NCI-H345 treated with DMSO at 0.1 percent for 48 hours (cell line): Measurements from ENCODE around the gene SLC35D2.
A peak's percentile ranks its signal among the peaks of the same experiment; 100 is the strongest.
"Not testable (repeated sequence)": the region's sequence is repeated elsewhere in the genome, so short reads cannot be mapped to it uniquely, and the experiment has no call there.

ENCODE experiments used
- DNase-seq: peaks from one replicate; lab custom pipeline; 2025; ENCODE audit not compliant: unreplicated experiment; lab: John Stamatoyannopoulos, UW

Gene SLC35D2

DNA sequence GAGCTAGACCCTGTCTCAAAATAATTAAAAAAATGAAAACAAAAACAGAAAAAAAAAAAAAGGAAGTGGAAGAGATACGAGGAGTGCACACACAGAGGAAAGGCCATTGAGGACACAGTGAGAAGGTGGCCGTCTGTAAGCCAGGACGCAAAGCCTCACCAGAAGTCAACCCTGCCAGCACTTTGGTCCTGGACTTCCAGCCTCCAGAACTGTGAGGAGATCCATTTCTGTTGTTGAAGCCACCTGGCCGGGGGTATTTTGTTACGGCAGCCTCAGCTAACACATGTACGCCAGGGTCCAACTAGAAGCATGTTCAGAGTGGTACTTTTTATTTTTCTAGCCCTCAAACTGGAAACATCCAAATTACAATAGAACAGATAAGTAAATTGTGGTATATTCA lies 21.8 kb downstream of the SLC35D2 start:
- DNase-seq: no peak

DNA sequence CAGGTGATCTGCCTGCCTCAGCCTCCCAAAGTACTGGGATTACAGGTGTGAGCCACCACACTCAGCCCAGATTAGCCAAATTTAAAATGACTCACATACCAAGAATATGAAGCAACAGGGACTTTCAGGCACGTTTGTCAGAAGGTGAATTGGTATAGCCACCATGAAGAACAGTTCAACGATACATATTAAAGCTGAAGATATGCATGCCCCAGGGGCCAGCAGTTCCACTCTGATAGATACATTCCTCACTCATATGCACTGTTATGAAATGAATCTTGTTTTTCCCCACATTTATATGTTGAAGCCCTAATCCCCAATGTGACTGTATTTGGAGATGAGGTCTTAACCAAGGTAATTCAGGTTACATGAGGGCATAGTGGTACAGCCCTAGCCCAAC lies 22.5 kb downstream of the SLC35D2 start:
- DNase-seq: no peak

DNA sequence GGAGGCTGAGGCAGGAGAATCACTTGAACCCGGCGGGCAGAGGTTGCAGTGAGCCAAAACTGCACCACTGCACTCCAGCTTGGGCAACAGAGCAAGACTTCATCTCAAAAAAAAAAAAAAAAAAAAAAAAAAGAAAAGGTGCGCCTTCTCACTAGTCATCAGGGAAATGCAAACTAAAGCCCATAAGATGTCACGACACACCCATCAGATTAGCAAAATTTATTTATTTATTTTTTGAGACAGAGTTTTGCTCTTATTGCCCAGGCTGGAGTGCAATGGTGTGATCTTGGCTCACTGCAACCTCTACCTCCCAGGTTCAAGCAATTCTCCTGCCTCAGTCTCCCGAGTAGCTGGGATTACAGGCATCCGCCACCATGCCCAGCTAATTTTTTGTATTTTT lies 23.0 kb downstream of the SLC35D2 start:
- not testable (repeated sequence) for DNase-seq

DNA sequence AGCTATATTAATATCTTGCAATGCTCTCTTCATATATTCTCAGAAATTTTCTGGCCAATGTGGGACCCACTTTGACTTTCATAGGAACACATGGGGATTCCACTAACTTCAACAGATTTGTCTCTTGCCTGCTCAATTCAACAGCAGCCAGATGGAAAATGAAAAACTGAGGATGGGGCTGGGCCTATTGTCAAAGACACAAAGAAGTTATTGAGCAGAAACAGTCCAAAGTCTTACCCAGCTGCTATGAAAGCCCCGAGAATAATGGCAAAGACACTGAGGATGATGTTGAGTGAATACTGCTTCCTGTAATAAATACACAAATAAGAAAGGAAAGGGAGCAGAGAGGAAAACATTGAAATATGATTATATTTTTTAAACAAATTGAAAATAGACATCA lies 32.6 kb downstream of the SLC35D2 start:
- DNase-seq: no peak

DNA sequence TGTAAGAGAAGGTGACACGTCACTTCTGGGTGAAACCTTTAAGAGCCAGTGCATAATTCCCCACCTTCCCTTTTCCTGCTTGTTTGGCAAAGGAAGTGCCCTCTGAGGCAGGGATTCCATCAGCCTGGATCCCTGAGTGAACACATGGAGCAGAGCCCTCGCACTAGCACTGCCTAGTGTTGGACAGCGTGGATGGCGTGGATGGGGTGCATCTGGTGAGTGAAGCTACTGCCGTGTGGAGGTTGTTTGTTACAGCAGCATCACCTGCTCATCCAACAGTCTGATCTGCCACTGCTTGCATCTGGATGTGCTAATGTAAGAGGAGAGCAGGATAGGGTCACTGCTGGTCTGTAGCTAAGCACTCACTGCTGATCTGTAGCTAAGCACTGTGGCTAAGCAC lies 35.2 kb downstream of the SLC35D2 start:
- no peak for DNase-seq

DNA sequence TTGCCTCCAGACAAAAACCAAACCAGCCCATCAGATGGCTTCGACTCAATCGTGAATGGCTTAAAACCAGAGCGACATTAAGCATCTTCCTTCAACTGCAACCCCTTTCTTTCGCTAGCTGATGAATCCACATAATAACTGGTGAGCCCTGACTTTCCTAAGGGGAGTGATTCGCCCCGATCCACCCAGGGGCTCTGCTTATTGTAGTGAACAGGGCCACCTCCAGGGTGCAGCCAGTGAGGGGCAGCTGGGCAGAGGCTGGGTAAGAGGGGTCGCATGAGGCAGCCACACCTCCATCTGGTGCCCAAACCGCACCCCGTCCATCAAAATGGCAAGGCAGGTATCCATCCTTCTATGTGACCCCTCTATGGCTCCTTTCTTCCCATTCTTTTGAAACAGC lies 38.0 kb downstream of the SLC35D2 start:
- DNase-seq: no peak

DNA sequence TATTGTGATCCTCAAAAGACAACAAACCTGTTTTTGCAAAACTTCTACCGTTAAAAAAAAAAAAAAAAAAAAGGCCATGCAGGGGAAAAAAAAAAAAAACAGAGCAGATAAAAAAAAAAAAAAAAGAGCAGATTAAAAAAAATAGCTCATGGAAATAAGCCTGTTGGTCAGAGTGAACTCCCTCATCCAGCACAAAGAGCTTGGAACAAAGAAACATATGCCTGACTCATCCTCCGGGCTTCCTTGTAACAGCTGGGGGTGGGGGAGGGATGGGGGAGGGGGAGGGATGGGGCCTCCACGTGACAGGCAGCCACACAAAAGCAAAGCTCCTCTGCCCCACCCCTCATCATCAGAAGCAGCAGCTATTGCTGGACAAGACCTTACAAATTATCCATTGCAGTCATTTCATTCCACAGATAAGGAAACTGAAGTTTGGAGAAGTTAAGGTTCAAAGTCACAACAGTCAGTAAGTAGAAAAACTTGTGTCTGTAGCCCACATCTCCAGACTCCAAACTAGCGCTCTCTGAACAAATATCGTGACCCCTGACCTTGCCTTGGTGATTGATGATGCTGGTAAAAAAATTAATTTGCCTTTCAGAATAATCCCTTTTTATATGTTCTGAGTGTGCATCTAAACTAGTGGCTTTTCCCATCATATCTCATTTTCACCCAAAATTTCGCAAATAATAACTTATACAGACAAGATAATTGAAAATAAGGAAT lies 38.9 kb downstream of the SLC35D2 start:
- DNase-seq: peak; percentile 29

DNA sequence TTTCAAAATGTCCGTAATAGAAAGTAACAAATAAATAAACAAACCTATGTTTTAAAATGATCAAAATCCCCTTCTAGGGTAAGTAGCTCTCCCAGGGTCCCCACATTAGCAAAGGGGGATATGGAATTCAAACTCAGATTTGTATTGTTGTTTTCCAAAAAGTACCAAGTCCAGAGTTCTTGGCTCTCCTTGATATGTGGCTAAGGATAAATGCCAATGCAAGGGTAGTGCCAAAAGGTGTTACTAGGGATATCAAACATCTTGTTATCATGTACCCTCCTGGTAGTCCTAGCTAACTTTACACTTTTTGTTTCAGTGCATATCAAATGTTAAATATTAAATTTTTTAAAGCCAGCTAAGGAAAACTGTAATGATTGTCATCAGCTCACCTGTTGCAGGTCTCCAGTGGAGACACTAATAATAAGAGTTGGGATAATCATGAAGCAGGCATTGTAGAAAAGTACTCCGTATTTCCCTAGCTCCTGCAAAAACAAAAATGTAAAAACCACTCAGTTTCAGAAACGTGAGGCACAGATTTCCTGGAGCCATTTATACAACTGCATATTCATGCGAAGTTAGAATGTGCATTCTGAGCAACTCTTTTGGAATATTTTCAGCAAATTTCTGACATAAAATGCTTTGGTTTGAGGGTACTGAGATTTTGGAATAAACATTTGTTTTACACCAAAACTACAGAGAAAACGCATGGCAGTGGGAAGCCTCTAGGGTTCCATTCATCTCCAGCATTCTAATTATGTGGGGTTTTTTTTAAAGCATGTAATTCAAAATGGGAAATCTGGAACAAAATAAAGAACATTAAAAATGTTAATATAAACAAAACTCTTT lies 39.8 kb downstream of the SLC35D2 start:
- DNase-seq: no peak

DNA sequence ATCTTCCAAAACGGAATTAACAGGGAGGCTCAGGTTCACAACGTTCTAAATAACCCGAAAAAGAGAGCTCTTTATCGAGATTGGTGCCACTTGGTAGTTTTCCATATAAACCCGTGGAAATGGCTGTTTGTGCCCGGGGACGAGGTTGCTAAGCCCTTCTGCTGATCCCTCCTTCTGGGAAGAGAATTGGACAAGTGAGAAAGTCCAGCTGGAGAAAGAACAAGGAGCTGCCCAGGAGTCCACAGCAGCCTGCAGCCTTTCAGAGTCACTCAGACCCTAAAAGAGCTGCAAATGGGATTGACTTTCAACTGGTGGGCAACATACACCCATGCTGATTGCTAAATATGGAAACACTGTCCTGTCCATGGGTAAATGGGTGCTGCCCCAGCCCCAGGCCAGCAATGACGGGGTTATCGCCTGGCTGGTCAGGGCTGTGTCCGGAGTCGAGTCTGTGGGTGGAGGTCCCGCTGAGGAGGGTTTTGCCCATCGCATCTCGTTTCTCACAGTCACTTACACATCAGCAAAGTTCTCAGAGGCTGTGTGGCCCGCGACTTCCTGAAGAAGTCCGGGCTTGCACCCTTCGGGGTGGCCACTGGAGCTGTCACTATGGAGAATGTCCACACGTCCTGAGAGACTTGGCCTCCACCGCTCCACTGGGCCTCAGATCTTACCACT lies 40.8 kb downstream of the SLC35D2 start:
- no peak for DNase-seq

DNA sequence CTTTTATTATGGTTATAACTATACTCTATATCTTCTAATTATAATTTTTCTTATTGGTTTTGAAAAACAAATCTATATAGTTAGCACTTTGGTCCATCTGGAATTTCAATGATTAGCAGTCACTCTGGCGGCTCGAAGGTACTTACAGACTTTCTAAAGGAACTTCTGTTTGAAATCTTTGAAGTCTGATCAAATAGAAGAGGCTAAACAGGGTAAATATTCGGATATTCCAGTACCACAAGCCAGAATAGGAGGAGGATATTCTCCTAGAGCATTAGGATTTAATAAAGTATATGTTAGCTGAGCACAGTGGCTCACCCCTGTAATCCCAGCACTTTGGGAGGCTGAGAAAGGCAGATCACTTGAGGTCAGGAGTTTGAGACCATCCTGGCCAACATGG lies 42.8 kb downstream of the SLC35D2 start:
- DNase-seq: no peak

DNA sequence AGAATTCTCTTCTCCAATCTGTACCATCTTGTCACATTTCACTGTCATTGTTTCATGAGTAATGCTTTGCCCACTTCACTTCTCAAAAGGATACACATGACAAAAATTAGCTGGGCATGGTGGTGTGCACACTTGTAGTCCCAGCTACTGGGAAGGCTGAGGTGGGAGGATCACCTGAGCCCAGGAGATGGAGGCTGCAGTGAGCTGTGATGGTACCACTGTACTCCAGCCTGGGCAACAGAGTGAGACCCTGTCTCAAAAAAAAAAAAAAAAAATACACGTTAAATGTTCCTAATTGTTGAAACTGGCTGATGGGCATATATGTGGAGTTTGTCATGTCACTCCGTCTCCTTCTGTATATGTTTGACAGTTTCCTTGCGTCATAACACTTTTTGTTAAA lies 45.2 kb downstream of the SLC35D2 start:
- no peak for DNase-seq

DNA sequence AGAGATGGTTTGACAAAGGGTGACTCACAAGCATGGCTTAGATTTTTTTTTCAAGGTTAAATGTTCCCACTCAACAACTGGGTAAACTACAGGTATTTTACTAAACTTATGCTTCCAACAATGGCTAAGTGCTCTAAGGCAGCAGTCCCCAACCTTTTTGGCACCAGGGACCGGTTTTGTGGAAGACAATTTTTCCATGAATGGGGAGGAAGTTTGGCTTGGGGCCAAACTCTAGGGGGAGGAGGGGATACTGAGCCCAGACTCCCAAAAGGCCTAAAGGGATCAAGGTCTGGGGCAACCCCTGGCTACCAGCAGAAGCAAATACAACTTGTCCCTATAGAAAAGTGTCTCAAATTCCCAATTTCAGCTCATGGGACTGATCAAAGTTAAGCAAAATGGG lies 49.6 kb downstream of the SLC35D2 start:
- no peak for DNase-seq

DNA sequence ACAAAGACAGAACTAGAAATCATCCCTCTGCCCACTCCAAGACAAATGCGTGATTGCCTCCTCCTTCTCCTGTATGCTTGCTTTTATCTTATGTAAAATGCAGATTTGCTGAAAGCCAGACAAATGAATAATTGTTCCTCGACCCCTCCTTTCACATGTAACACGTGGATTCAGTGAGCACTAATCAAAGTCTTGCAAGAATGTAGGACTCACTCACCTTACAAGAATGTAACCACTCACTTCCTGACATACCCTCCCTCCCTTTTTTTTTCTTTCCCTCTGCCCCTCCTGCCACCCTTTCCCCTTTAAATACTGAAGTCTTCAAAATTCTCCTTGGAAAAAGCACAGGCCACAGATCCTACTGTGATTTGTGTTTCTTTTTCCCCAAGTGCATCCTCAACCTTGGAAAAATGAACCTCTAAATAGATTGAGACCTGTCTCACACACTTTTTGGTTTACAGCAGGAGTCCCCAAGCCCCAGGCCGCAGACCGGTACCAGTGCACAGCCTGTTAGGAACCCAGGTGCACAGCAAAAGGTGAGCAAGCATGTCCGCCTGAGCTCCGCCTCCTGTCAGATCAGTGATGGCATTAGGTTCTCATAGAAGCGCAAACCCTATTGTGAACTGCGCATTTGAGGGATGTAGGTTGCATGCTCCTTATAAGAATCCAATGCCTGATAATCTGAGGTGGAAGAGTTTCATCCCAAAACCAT lies 52.1 kb downstream of the SLC35D2 start:
- DNase-seq: no peak

DNA sequence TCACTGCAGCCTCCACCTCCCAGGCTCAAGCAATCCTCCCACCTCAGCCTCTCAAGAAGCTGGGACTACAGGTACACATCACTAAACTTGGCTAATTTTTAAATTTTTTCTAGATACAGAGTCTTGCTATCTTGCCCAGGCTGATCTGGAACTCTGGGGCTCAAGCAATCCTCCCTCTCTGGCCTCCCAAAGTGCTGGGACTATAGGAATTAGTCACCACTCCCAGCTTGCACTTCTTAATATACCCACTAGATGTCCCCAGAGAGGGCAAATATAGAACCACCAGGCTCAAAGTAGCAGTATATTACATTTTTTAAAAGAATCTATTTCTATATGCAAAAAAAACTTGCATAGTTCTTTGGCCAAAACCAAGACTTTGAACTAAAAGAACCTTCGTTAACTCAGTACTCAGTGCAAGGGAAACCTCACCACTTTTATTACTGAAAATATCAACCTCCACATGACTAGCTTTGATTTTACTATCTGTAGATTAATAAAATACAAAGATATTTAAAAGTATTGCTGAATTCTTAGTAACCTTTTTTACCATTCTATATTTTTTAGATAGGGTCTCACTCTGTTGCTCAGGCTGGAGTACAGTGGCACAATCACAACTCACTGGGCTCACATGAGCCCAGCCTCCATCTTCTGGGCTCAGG lies 55.7 kb downstream of the SLC35D2 start:
- DNase-seq: no peak

DNA sequence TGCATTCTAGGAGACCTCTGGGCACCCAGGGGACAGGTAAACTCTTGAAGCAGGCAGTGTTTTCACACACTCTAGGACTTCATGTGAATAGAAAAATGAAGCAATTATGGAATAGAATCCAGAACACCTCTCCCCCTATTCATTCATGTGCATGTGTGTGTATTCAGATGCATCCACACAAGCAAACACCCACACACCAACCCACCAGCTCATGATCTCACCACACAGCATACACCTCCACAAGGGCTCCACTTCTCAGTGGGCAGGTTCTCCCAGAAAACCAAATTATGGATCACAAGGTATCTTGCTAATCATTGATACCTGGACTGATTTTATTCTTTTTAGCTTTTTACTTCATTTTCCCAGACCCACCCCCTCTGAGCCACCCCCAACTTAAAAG lies 60.3 kb downstream of the SLC35D2 start:
- no peak for DNase-seq

DNA sequence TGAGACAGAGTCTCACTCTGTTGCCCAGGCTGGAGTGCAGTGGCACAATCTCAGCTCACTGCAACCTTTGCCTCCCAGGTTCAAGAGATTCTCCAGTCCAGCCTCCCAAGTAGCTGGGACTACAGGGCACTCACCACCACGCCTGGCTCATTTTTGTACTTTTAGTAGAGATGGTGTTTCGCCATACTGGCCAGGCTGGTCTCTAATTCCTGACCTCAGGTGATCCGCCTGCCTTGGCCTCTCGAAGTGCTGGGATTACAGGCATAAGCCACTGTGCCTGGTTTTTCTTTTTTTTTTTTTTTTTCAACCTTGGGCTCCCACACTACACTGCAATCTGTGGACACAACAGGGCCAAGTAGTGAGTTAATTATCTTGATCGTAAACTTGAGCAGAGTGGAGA lies 60.8 kb downstream of the SLC35D2 start:
- not testable (repeated sequence) for DNase-seq

DNA sequence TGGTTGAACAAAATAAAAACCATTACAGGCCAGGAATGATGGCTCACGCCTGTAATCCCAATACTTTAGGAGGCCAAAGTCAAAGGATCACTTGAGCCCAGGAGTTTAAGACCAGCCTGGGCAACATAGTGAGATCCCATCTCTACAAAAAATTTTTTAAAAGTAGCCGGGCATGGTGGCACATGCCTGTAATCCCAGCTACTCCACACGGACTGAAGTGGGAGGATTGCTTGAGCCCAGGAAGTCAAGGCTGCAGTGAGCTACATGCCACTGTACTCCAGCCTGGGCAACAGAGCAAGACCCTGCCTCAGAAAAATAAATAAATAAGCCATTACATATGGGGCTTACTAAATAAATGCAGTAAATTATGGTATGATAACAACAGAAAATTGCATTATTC lies 61.3 kb downstream of the SLC35D2 start:
- not testable (repeated sequence) for DNase-seq

DNA sequence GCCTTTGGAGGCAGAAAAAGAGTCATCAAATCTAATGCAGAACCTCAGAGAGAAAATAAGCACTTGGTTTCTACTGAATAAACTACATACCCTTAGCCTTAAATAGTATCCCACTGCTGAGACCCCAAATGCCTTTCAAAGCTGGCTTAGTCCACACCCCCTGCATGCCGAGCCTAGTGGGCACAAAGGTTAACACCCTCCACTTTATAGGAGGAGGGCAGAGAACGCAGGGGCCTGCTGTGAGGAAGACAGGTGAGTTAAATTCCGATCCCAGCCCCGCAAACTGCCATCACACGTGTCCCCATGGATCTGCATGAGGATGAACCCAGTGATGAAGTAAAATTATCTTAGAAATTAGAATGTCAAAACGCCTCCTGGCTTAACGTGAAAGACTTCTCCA lies 62.0 kb downstream of the SLC35D2 start:
- DNase-seq: no peak

DNA sequence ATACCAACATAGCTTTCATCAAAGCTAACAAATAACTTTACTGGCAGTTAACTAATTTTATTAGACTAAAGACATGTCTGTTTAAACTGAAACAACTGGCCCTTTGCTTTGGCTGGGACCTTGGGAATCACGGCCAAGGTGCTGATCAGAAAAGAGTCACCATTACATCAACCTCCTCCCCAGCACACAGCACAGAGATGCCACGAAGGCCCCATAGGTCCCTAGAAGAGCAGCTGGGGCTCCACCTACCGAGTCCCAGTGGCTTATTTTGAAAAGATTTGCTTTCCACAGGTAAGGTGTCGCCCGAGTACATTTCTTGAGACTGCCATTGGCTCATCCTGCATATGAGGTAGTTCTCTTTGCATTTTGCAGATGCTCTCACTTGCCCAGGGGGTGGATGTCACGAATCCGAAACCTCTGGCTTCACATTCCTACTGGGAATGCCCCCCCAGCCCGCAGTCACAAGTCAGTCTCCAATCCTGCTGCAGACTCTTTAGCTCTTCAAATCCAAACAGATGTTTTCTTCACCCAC lies 62.7 kb downstream of the SLC35D2 start:
- DNase-seq: no peak

DNA sequence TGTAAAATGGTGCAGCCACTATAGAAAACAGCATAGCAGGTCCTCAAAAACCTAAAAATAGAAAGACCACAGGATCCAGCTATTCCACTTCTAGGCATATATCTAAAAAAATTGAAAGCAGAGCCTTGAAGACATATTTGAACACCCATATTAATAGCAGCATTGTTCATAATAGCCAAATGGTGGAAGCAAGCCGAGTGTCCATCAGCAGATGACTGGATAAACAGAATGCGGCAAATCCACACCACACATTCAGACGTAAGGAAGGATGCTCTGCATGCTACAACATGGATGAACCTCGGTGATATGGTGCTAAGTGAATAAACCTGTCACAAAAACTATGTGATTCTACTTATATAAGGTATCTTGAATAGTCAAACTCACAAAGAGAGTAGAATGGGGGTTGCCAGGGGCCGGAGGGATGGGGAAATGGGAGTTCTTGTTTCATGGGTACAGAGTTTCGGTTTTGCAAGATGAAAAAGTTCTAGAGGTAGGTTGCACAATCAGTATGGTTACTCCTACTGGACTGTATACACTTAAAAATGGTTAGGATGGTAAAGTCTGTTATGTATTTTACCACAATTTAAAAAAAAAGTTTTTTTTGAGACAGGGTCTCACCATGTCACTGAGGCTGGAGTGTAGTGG lies 64.5 kb downstream of the SLC35D2 start:
- DNase-seq: no peak
